GM10847 (cell line): ENCODE measurements around the gene CHDH.

Experiments used
- POLR2A ChIP-seq: IDR thresholded peaks from 2 replicates; pipeline ENCODE4 v1.6.1; 2011; ENCODE audit not compliant: insufficient read length; ENCODE audit errors: extremely low read depth

The CHDH gene

GRCh38 chr3:53807117-53807810, 39.0 kb downstream of the CHDH start:
- TF ChIP-seq POLR2A = no peak

- TF ChIP-seq POLR2A = no peak
Measured at GRCh38 chr3:53806182-53807116, 39.8 kb downstream of the CHDH start.

- no peak for TF ChIP-seq POLR2A
Measured at GRCh38 chr3:53805463-53806159, 40.6 kb downstream of the CHDH start.

GRCh38 chr3:53804697-53805462, 41.3 kb downstream of the CHDH start:
- TF ChIP-seq POLR2A = no peak

- no peak for TF ChIP-seq POLR2A
Measured at GRCh38 chr3:53803816-53804695, 42.2 kb downstream of the CHDH start.

- no peak for TF ChIP-seq POLR2A
Measured at GRCh38 chr3:53803124-53803815, 42.9 kb downstream of the CHDH start.

- no peak for TF ChIP-seq POLR2A
Measured at GRCh38 chr3:53802256-53802880, 43.9 kb downstream of the CHDH start.

GRCh38 chr3:53801319-53801718, 44.9 kb downstream of the CHDH start:
- TF ChIP-seq POLR2A = no peak

- TF ChIP-seq POLR2A = no peak
Measured at GRCh38 chr3:53800041-53800906, 45.9 kb downstream of the CHDH start.

GRCh38 chr3:53799338-53799865, 46.8 kb downstream of the CHDH start:
- TF ChIP-seq POLR2A = no peak

- no peak for TF ChIP-seq POLR2A
Measured at GRCh38 chr3:53798144-53798543, 48.1 kb downstream of the CHDH start.
